GM12801 (cell line): ENCODE data around the gene PRRT2.

Experiments used
- TF ChIP-seq, protein P1 (sequence below): IDR thresholded peaks from one replicate; pipeline ENCODE4 v1.5.1; 2011; ENCODE audit warnings: control low read depth; ENCODE audit not compliant: insufficient read length; ENCODE audit errors: extremely low read depth

Gene PRRT2

DNA sequence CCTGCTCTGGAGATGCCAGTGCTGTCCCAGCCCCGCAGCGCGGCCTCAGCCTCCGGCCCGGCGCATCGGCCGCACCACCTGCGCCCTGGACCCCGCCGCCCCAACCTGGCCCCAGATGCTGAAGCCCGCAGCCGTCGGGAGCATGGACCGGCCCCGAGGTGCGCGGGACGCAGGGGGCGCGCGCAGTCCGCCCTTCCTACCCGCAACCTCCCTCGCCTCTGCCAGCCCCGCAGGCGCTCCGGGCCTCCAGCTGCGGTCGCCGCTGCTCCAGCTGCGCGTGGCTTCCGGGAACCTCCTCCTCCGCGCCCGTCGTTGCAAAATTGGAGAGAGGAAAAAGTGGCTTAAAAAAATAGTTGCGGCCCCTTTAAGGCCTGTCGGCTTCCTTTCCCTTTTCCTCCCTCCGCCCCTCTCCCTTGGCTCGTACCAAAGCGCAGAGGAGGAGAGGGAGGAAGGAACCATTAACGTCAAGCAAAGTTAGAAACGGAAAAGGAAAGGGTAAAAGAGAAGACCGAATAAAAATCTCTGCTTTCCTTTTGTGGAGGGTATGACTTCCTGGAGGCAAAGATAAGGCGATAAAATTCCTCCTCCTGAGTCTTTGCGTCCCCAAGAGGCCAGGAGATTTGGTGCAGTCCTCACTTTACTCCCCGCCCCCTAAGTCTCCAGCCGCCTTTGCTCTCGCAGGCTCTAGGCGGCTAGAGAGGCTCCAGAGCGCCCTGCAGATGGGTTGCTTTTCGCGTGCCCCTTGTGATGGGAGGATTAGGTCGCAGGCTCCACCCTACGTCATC, 51.1 kb downstream of the PRRT2 start, which contains the start of gene CDIPT:
CDIPT (minus strand) TSS at position 343 of the 785 bp plus-strand sequence. CDS start 369 bp downstream, outside the sequence.
- TF ChIP-seq, protein P1, sequence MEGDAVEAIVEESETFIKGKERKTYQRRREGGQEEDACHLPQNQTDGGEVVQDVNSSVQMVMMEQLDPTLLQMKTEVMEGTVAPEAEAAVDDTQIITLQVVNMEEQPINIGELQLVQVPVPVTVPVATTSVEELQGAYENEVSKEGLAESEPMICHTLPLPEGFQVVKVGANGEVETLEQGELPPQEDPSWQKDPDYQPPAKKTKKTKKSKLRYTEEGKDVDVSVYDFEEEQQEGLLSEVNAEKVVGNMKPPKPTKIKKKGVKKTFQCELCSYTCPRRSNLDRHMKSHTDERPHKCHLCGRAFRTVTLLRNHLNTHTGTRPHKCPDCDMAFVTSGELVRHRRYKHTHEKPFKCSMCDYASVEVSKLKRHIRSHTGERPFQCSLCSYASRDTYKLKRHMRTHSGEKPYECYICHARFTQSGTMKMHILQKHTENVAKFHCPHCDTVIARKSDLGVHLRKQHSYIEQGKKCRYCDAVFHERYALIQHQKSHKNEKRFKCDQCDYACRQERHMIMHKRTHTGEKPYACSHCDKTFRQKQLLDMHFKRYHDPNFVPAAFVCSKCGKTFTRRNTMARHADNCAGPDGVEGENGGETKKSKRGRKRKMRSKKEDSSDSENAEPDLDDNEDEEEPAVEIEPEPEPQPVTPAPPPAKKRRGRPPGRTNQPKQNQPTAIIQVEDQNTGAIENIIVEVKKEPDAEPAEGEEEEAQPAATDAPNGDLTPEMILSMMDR = peak; percentile 62

DNA sequence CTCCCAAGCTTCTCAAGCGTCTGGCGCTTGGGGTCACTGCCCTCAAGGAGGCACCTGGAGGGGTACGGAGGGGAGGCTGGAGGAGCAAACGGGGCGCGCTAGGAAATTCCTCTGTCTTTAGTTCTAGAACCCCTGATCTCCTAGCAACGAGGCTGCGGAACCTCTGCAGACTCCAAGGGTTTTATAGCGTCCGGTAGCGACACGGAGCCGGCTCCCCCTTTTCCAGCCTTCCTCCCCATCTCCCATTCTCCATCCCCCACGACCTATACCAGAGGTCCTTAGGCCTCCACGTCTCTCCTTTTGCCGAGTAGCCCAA, 51.6 kb downstream of the PRRT2 start:
- TF ChIP-seq, protein P1 = no peak

DNA sequence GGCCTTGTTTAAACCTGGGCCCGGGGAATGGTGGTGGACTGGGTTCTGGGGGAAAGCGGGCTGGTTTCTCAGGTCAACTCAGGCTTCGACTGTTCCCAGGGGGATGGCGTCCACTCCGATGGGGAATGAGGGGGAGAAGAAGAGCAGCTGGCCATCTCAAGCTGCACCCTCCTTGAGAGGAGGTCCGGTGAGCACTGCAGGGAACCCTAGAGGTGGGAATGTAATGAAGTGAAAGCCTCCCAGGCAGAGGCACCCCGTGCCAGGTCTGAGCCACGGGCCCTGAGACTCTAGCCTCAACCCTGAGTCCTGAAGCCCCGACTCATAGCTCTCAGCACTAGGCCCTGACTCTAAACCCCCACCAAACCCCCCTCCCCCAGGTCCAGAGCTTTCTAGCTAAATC, 52.2 kb downstream of the PRRT2 start:
- TF ChIP-seq, protein P1 = no peak
